ENCODE data around the gene PNMA3. TPM values are rescaled to one million over a fixed set of nuclear protein-coding genes. Genes with fewer than 3 reads are reported as not detected.
"Not testable (repeated sequence)": the region's sequence is repeated elsewhere in the genome, so short reads cannot be mapped to it uniquely, and the experiment has no call there.

PNMA3 gene
- total RNA-seq, 1 donor from 2014 or later, result 0.52 TPM

GRCh38 chrX:153052534-153052933, 3.7 kb upstream of the PNMA3 start:
- H3K27ac ChIP-seq (ENCODE audit: low read depth, low read length), result no peak overlapping the region
- H3K9ac ChIP-seq (ENCODE audit: low read depth in 1 of 3, low read length in 3 of 3), result no peak overlapping the region
- H3K4me3 ChIP-seq (ENCODE audit: low read length in 3 of 3), result no peak overlapping the region
- H3K36me3 ChIP-seq (ENCODE audit: control insufficient read depth in 3 of 3, insufficient read depth in 3 of 3, low read length in 3 of 3), result no peaks in the 10 kb centered on the region
- peaks cover 0 to 2% (median 0%) of the 10 kb centered on the region in 3 donors for H3K4me1 ChIP-seq (ENCODE audit: control insufficient read depth in 3 of 3, insufficient read depth in 3 of 3, low read length in 3 of 3)
- H3K9me3 ChIP-seq (ENCODE audit: control insufficient read depth in 3 of 3, low read length in 3 of 3), result peaks cover 0 to 2% (median 0%) of the 10 kb centered on the region in 3 donors
- H3K27me3 ChIP-seq (ENCODE audit: control insufficient read depth in 3 of 3, insufficient read depth in 3 of 3, low read length in 3 of 3), result peaks cover 7 to 10% (median 9%) of the 10 kb centered on the region in 3 donors

- Histone ChIP-seq H3K4me3 (ENCODE audit: low read length in 3 of 3) (no peak overlapping the region), H3K9ac (ENCODE audit: low read depth in 1 of 3, low read length in 3 of 3) (no peak overlapping the region), H3K9me3 (ENCODE audit: control insufficient read depth in 3 of 3, low read length in 3 of 3) (no peaks in the 10 kb centered on the region), H3K27me3 (ENCODE audit: control insufficient read depth in 3 of 3, insufficient read depth in 3 of 3, low read length in 3 of 3) (peaks cover 16 to 22% (median 19%) of the 10 kb centered on the region in 3 donors), H3K27ac (ENCODE audit: low read depth, low read length) (no peak overlapping the region), H3K4me1 (ENCODE audit: control insufficient read depth in 3 of 3, insufficient read depth in 3 of 3, low read length in 3 of 3) (peaks cover 0 to 3% (median 0%) of the 10 kb centered on the region in 3 donors), H3K36me3 (ENCODE audit: control insufficient read depth in 3 of 3, insufficient read depth in 3 of 3, low read length in 3 of 3) (no peaks in the 10 kb centered on the region)
Measured at GRCh38 chrX:153057281-153057680, 1.0 kb downstream of the PNMA3 start.

GRCh38 chrX:153059191-153060094, 3.2 kb downstream of the PNMA3 start:
- no peak overlapping the region for H3K4me3 ChIP-seq (ENCODE audit: low read length in 3 of 3)
- H3K27me3 ChIP-seq (ENCODE audit: control insufficient read depth in 3 of 3, insufficient read depth in 3 of 3, low read length in 3 of 3), result peaks cover 16 to 22% (median 19%) of the 10 kb centered on the region in 3 donors
- H3K9me3 ChIP-seq (ENCODE audit: control insufficient read depth in 3 of 3, low read length in 3 of 3), result no peaks in the 10 kb centered on the region
- H3K4me1 ChIP-seq (ENCODE audit: control insufficient read depth in 3 of 3, insufficient read depth in 3 of 3, low read length in 3 of 3), result peaks cover 0 to 3% (median 0%) of the 10 kb centered on the region in 3 donors
- no peaks in the 10 kb centered on the region for H3K36me3 ChIP-seq (ENCODE audit: control insufficient read depth in 3 of 3, insufficient read depth in 3 of 3, low read length in 3 of 3)
- H3K27ac ChIP-seq (ENCODE audit: low read depth, low read length), result no peak overlapping the region
- no peak overlapping the region for H3K9ac ChIP-seq (ENCODE audit: low read depth in 1 of 3, low read length in 3 of 3)

- Histone ChIP-seq H3K9me3 (ENCODE audit: control insufficient read depth in 3 of 3, low read length in 3 of 3) (no peaks in the 10 kb centered on the region), H3K4me3 (ENCODE audit: low read length in 3 of 3) (no peak overlapping the region), H3K36me3 (ENCODE audit: control insufficient read depth in 3 of 3, insufficient read depth in 3 of 3, low read length in 3 of 3) (no peaks in the 10 kb centered on the region), H3K9ac (ENCODE audit: low read depth in 1 of 3, low read length in 3 of 3) (no peak overlapping the region), H3K27ac (ENCODE audit: low read depth, low read length) (no peak overlapping the region), H3K4me1 (ENCODE audit: control insufficient read depth in 3 of 3, insufficient read depth in 3 of 3, low read length in 3 of 3) (peaks cover 0 to 3% (median 0%) of the 10 kb centered on the region in 3 donors), H3K27me3 (ENCODE audit: control insufficient read depth in 3 of 3, insufficient read depth in 3 of 3, low read length in 3 of 3) (peaks cover 16 to 19% (median 18%) of the 10 kb centered on the region in 3 donors)
Measured at GRCh38 chrX:153060095-153060445, 3.8 kb downstream of the PNMA3 start.

GRCh38 chrX:153061732-153062131, 5.5 kb downstream of the PNMA3 start:
- Histone ChIP-seq H3K27me3 (ENCODE audit: control insufficient read depth in 3 of 3, insufficient read depth in 3 of 3, low read length in 3 of 3) (peaks cover 15 to 19% (median 16%) of the 10 kb centered on the region in 3 donors), H3K36me3 (ENCODE audit: control insufficient read depth in 3 of 3, insufficient read depth in 3 of 3, low read length in 3 of 3) (no peaks in the 10 kb centered on the region), H3K27ac (ENCODE audit: low read depth, low read length) (no peak overlapping the region), H3K9me3 (ENCODE audit: control insufficient read depth in 3 of 3, low read length in 3 of 3) (no peaks in the 10 kb centered on the region), H3K9ac (ENCODE audit: low read depth in 1 of 3, low read length in 3 of 3) (no peak overlapping the region), H3K4me1 (ENCODE audit: control insufficient read depth in 3 of 3, insufficient read depth in 3 of 3, low read length in 3 of 3) (peaks cover 0 to 3% (median 0%) of the 10 kb centered on the region in 3 donors), H3K4me3 (ENCODE audit: low read length in 3 of 3) (no peak overlapping the region)

GRCh38 chrX:153063315-153063714, 7.0 kb downstream of the PNMA3 start:
- H3K4me1 ChIP-seq (ENCODE audit: control insufficient read depth in 3 of 3, insufficient read depth in 3 of 3, low read length in 3 of 3), result peaks cover 0 to 2% (median 0%) of the 10 kb centered on the region in 3 donors
- no peaks in the 10 kb centered on the region for H3K36me3 ChIP-seq (ENCODE audit: control insufficient read depth in 3 of 3, insufficient read depth in 3 of 3, low read length in 3 of 3)
- H3K27ac ChIP-seq (ENCODE audit: low read depth, low read length), result no peak overlapping the region
- H3K4me3 ChIP-seq (ENCODE audit: low read length in 3 of 3), result no peak overlapping the region
- no peaks in the 10 kb centered on the region for H3K9me3 ChIP-seq (ENCODE audit: control insufficient read depth in 3 of 3, low read length in 3 of 3)
- H3K27me3 ChIP-seq (ENCODE audit: control insufficient read depth in 3 of 3, insufficient read depth in 3 of 3, low read length in 3 of 3), result peaks cover under 1 to 5% (median 4%) of the 10 kb centered on the region in 3 donors
- no peak overlapping the region for H3K9ac ChIP-seq (ENCODE audit: low read depth in 1 of 3, low read length in 3 of 3)

GRCh38 chrX:153064061-153064460, 7.8 kb downstream of the PNMA3 start:
- H3K4me3 ChIP-seq (ENCODE audit: low read length in 3 of 3), result no peak overlapping the region
- H3K27me3 ChIP-seq (ENCODE audit: control insufficient read depth in 3 of 3, insufficient read depth in 3 of 3, low read length in 3 of 3), result peaks cover 0 to 3% (median under 1%) of the 10 kb centered on the region in 3 donors
- H3K27ac ChIP-seq (ENCODE audit: low read depth, low read length), result no peak overlapping the region
- peaks cover 0 to 2% (median 0%) of the 10 kb centered on the region in 3 donors for H3K4me1 ChIP-seq (ENCODE audit: control insufficient read depth in 3 of 3, insufficient read depth in 3 of 3, low read length in 3 of 3)
- H3K9me3 ChIP-seq (ENCODE audit: control insufficient read depth in 3 of 3, low read length in 3 of 3), result no peaks in the 10 kb centered on the region
- no peaks in the 10 kb centered on the region for H3K36me3 ChIP-seq (ENCODE audit: control insufficient read depth in 3 of 3, insufficient read depth in 3 of 3, low read length in 3 of 3)
- H3K9ac ChIP-seq (ENCODE audit: low read depth in 1 of 3, low read length in 3 of 3), result no peak overlapping the region

GRCh38 chrX:153065389-153065788, 9.1 kb downstream of the PNMA3 start:
- Histone ChIP-seq H3K27ac (ENCODE audit: low read depth, low read length) (no peak overlapping the region), H3K4me3 (ENCODE audit: low read length in 3 of 3) (no peak overlapping the region), H3K36me3 (ENCODE audit: control insufficient read depth in 3 of 3, insufficient read depth in 3 of 3, low read length in 3 of 3) (no peaks in the 10 kb centered on the region), H3K27me3 (ENCODE audit: control insufficient read depth in 3 of 3, insufficient read depth in 3 of 3, low read length in 3 of 3) (no peaks in the 10 kb centered on the region), H3K9me3 (ENCODE audit: control insufficient read depth in 3 of 3, low read length in 3 of 3) (no peaks in the 10 kb centered on the region), H3K9ac (ENCODE audit: low read depth in 1 of 3, low read length in 3 of 3) (no peak overlapping the region), H3K4me1 (ENCODE audit: control insufficient read depth in 3 of 3, insufficient read depth in 3 of 3, low read length in 3 of 3) (peaks cover 0 to 2% (median 0%) of the 10 kb centered on the region in 3 donors)

GRCh38 chrX:153066402-153066801, 10.1 kb downstream of the PNMA3 start:
- H3K4me3 ChIP-seq (ENCODE audit: low read length in 3 of 3); H3K9me3 ChIP-seq (ENCODE audit: control insufficient read depth in 3 of 3, low read length in 3 of 3); H3K27ac ChIP-seq (ENCODE audit: low read depth, low read length); H3K9ac ChIP-seq (ENCODE audit: low read depth in 1 of 3, low read length in 3 of 3); H3K27me3 ChIP-seq (ENCODE audit: control insufficient read depth in 3 of 3, insufficient read depth in 3 of 3, low read length in 3 of 3); H3K4me1 ChIP-seq (ENCODE audit: control insufficient read depth in 3 of 3, insufficient read depth in 3 of 3, low read length in 3 of 3); H3K36me3 ChIP-seq (ENCODE audit: control insufficient read depth in 3 of 3, insufficient read depth in 3 of 3, low read length in 3 of 3): not testable (repeated sequence)

GRCh38 chrX:153071909-153072583, 15.8 kb downstream of the PNMA3 start, which contains the start of gene PNMA6A:
Gene PNMA6A (plus strand): TSS chrX:153072454. CDS start chrX:153073063, 609 bp downstream.
- not testable (repeated sequence) for H3K9ac ChIP-seq (ENCODE audit: low read depth in 1 of 3, low read length in 3 of 3); H3K4me3 ChIP-seq (ENCODE audit: low read length in 3 of 3); H3K27ac ChIP-seq (ENCODE audit: low read depth, low read length); H3K36me3 ChIP-seq (ENCODE audit: control insufficient read depth in 3 of 3, insufficient read depth in 3 of 3, low read length in 3 of 3); H3K9me3 ChIP-seq (ENCODE audit: control insufficient read depth in 3 of 3, low read length in 3 of 3); H3K4me1 ChIP-seq (ENCODE audit: control insufficient read depth in 3 of 3, insufficient read depth in 3 of 3, low read length in 3 of 3); H3K27me3 ChIP-seq (ENCODE audit: control insufficient read depth in 3 of 3, insufficient read depth in 3 of 3, low read length in 3 of 3)
